Glutamatergic neuron (in vitro differentiated cells): ENCODE results near the gene PBX3. TPM values are rescaled to one million over a fixed set of nuclear protein-coding genes. Genes with fewer than 3 reads are reported as not detected.

Source experiments
- DNase-seq: peaks from one replicate; pipeline ENCODE4 v3.0.0; 2022
- H3K27ac Mint-ChIP-seq: one replicate; pipeline ENCODE4 v1.8.0; 2020; ENCODE audit warnings: mild to moderate bottlenecking, mixed read lengths, inconsistent platforms; ENCODE audit not compliant: unreplicated experiment
- H3K27me3 Mint-ChIP-seq: one replicate; pipeline ENCODE4 v1.8.0; 2020; ENCODE audit warnings: mild to moderate bottlenecking, moderate library complexity, mixed read lengths, inconsistent platforms; ENCODE audit not compliant: unreplicated experiment
- H3K36me3 Mint-ChIP-seq: one replicate; pipeline ENCODE4 v1.8.0; 2020; ENCODE audit warnings: mild to moderate bottlenecking, mixed read lengths, inconsistent platforms; ENCODE audit not compliant: unreplicated experiment
- H3K4me1 Mint-ChIP-seq: one replicate; pipeline ENCODE4 v1.8.0; 2020; ENCODE audit warnings: mild to moderate bottlenecking, low read depth, mixed read lengths, inconsistent platforms; ENCODE audit not compliant: unreplicated experiment
- H3K4me3 Mint-ChIP-seq: one replicate; pipeline ENCODE4 v1.8.0; 2020; ENCODE audit warnings: mild to moderate bottlenecking, mixed read lengths, inconsistent platforms; ENCODE audit not compliant: unreplicated experiment
- H3K9me3 Mint-ChIP-seq: one replicate; pipeline ENCODE4 v1.8.0; 2020; ENCODE audit warnings: mild to moderate bottlenecking, moderate library complexity, mixed read lengths, inconsistent platforms; ENCODE audit not compliant: unreplicated experiment
- total RNA-seq: library from RNA; stranded (reverse); fragmentation: NEBNext Ultra II Directional; extraction: Animal tissue kit (Norgen Biotek cat#: 25700); gene quantifications from one replicate; pipeline ENCODE4 v1.2.1, GENCODE V29; 2021; ENCODE audit not compliant: unreplicated experiment
- TF ChIP-seq, protein P1 (sequence below): fragments of 200-600 bp; sonication (generic); IDR thresholded peaks from one replicate; pipeline ENCODE4 v1.5.0; 2021; ENCODE audit not compliant: partially characterized antibody, unreplicated experiment

The PBX3 gene
- total RNA-seq, 1 donor from 2014 or later: 51.2 TPM

DNA sequence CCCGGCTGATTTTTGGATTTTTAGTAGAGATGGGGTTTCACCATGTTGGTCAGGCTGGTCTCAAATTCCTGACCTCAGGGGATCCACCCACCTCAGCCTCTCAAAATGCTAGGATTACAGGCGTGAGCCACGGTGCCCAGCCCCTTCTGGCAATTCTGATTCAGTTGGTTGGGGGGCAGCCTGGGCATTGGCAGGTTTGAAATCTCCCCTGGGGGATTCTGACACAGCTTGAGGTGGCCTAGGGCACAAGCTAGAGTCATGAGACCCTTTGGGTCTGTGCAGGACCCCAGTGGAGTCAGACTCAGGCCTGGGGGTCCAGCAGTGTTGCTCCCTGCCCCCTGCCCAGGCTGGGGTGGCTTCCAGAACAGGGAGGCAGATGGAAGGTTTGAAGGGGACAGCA lies 239.8 kb downstream of the PBX3 start:
- H3K4me1 Mint-ChIP-seq: peaks cover 10% of the 10 kb centered on the region
- H3K4me3 Mint-ChIP-seq: no peak overlapping the region
- TF ChIP-seq, protein P1, sequence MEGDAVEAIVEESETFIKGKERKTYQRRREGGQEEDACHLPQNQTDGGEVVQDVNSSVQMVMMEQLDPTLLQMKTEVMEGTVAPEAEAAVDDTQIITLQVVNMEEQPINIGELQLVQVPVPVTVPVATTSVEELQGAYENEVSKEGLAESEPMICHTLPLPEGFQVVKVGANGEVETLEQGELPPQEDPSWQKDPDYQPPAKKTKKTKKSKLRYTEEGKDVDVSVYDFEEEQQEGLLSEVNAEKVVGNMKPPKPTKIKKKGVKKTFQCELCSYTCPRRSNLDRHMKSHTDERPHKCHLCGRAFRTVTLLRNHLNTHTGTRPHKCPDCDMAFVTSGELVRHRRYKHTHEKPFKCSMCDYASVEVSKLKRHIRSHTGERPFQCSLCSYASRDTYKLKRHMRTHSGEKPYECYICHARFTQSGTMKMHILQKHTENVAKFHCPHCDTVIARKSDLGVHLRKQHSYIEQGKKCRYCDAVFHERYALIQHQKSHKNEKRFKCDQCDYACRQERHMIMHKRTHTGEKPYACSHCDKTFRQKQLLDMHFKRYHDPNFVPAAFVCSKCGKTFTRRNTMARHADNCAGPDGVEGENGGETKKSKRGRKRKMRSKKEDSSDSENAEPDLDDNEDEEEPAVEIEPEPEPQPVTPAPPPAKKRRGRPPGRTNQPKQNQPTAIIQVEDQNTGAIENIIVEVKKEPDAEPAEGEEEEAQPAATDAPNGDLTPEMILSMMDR: no peak
- peaks cover 8% of the 10 kb centered on the region for H3K27me3 Mint-ChIP-seq
- H3K9me3 Mint-ChIP-seq: peaks cover 13% of the 10 kb centered on the region
- H3K36me3 Mint-ChIP-seq: peaks cover 6% of the 10 kb centered on the region
- H3K27ac Mint-ChIP-seq: no peak overlapping the region
- no peak for DNase-seq

DNA sequence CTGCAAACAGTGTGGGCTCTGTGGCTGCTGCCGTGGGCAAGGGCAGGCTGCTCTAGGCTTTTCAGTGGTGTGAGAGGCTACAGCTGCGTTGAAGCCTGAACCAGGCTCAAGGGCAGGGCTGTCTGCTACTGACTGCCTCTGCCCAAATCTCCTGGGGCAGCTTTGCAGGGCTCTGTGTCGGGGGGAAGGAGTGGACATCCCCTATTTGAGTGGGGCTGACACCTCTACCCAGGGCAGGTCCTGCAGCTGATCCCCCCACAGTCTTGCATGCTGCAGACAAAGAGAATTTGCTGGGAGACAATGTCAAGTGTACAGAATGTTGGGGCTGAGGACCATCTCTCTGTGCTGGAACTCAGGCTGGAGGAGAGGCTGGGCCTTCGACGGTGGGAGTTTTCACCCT lies 240.2 kb downstream of the PBX3 start:
- Mint-ChIP-seq H3K27ac (no peak overlapping the region), H3K4me1 (peaks cover 10% of the 10 kb centered on the region), H3K27me3 (peaks cover 8% of the 10 kb centered on the region)

DNA sequence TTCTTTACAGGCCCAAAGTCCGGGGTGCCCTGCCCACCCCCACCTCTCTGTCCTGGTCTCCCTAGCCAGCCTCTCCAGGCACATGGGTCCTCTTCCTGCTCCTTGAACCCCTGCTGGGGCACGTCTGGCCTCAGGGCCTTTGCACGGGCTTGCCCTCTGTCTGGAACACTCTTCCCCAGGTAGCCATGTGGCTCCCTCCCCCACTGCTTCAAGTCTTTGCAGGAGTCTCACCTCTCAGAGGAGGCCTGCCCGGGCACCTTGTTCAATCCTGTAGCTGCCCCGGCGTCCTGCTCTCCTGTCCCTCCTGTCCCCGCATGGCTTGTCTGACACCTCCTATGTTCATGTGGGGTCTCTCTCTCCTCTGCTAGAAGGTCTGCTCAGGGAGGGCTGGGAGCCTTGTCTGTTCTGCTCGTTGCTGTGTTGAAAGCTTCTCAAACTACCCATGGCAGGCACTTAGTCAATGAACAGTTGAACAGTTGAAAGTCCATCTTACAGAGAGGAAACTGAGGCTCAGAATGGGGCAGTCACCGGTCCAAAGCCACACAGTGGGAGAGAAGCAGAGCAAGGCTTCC lies 241.4 kb downstream of the PBX3 start:
- H3K36me3 Mint-ChIP-seq: peaks cover 6% of the 10 kb centered on the region
- peaks cover 8% of the 10 kb centered on the region for H3K27me3 Mint-ChIP-seq
- peaks cover 13% of the 10 kb centered on the region for H3K9me3 Mint-ChIP-seq
- DNase-seq: no peak
- TF ChIP-seq, protein P1: no peak
- no peak overlapping the region for H3K4me3 Mint-ChIP-seq
- peaks cover 10% of the 10 kb centered on the region for H3K4me1 Mint-ChIP-seq
- no peak overlapping the region for H3K27ac Mint-ChIP-seq

More for the DNA sequence above, 240.2 kb downstream of the PBX3 start:
- Mint-ChIP-seq H3K9me3 (peaks cover 13% of the 10 kb centered on the region), H3K4me3 (no peak overlapping the region), H3K36me3 (peaks cover 6% of the 10 kb centered on the region)
- TF ChIP-seq, protein P1: no peak
- DNase-seq: no peak

DNA sequence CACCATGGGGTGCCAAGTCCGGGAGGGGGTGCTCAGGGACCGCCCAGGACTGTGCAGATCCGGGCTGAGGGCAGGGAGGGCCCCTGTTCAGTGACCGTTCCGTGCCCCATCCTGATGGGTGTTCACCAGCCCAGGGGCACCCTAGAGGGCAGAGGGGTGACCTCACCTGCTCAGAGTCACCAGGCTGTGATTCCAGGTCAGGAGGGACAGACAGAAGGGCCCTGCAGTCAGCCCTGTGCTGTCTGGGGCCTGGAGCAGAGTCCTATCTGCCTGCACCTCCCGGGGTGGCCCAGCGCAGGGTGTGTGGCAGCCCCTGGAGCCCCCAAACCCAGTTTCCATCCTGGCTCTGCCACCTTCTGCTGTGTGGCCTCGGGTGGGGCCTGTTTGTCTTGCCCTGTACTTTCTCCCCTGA lies 241.9 kb downstream of the PBX3 start:
- H3K4me1 Mint-ChIP-seq: peaks cover 10% of the 10 kb centered on the region
- H3K4me3 Mint-ChIP-seq: no peak overlapping the region
- H3K27ac Mint-ChIP-seq: no peak overlapping the region
- peaks cover 6% of the 10 kb centered on the region for H3K36me3 Mint-ChIP-seq
- DNase-seq: no peak
- peaks cover 13% of the 10 kb centered on the region for H3K9me3 Mint-ChIP-seq
- TF ChIP-seq, protein P1: no peak
- peaks cover 5% of the 10 kb centered on the region for H3K27me3 Mint-ChIP-seq

DNA sequence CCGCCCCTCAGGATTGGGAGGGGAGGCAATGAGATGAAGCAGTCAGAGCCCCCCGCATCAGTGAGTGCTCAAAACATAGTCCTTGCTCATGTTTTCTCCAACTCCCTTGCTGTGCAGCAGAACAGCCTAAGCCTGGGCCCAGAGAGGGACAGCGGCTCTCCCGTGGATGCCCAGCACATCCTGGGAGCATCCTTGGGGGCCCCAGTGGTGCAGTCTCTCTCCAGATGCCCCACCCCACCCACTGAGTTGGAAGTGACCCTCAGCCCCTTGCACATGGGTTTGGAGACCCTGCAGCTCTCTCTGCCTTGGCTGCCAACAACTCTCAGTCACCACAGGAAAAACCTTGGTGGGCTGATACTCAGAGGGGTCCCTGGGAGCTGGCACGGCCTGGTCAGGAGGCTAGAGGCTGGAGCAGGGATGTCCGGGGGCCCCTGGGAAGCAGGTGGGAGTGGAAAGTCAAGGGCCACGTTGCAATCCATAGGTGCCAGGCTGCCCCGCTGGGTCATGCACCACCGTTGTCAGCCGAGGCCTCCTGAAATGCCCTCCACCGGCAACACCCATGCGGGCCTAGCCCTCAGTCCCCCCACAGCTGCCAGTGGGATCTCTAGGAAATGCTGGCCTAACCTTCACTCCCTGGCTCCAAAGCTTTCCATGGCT lies 242.5 kb downstream of the PBX3 start:
- peaks cover 5% of the 10 kb centered on the region for H3K27me3 Mint-ChIP-seq
- H3K36me3 Mint-ChIP-seq: peaks cover 6% of the 10 kb centered on the region
- TF ChIP-seq, protein P1: no peak
- no peak overlapping the region for H3K4me3 Mint-ChIP-seq
- DNase-seq: no peak
- peaks cover 13% of the 10 kb centered on the region for H3K9me3 Mint-ChIP-seq
- peaks cover 10% of the 10 kb centered on the region for H3K4me1 Mint-ChIP-seq
- H3K27ac Mint-ChIP-seq: no peak overlapping the region
